HUES48 (cell line): ENCODE measurements around the gene CD84.
"Not testable (repeated sequence)": the region's sequence is repeated elsewhere in the genome, so short reads cannot be mapped to it uniquely, and the experiment has no call there.

ENCODE experiments used
- H3K27ac ChIP-seq: one replicate; pipeline ENCODE4 v1.7.0; 2013; ENCODE audit warnings: low read depth, low read length, inconsistent platforms
- H3K27me3 ChIP-seq: 2 replicates; pipeline ENCODE4 v1.6.1; 2013; ENCODE audit warnings: mild to moderate bottlenecking, low read length; ENCODE audit not compliant: control insufficient read depth, insufficient read depth
- H3K36me3 ChIP-seq: 2 replicates; pipeline ENCODE4 v1.6.1; 2013; ENCODE audit warnings: low read length; ENCODE audit not compliant: control insufficient read depth, insufficient read depth
- H3K4me1 ChIP-seq: 2 replicates; pipeline ENCODE4 v1.6.1; 2013; ENCODE audit warnings: mild to moderate bottlenecking, low read length; ENCODE audit not compliant: control insufficient read depth, insufficient read depth
- H3K4me3 ChIP-seq: 2 replicates; pipeline ENCODE4 v1.5.1; 2013; ENCODE audit warnings: mild to moderate bottlenecking, low read depth, low read length
- H3K9ac ChIP-seq: 2 replicates; pipeline ENCODE4 v1.6.1; 2013; ENCODE audit warnings: mild to moderate bottlenecking, low read depth, low read length, moderate library complexity
- H3K9me3 ChIP-seq: 2 replicates; pipeline ENCODE4 v1.6.1; 2013; ENCODE audit warnings: low read length; ENCODE audit not compliant: control insufficient read depth, insufficient read depth

CD84 gene

DNA sequence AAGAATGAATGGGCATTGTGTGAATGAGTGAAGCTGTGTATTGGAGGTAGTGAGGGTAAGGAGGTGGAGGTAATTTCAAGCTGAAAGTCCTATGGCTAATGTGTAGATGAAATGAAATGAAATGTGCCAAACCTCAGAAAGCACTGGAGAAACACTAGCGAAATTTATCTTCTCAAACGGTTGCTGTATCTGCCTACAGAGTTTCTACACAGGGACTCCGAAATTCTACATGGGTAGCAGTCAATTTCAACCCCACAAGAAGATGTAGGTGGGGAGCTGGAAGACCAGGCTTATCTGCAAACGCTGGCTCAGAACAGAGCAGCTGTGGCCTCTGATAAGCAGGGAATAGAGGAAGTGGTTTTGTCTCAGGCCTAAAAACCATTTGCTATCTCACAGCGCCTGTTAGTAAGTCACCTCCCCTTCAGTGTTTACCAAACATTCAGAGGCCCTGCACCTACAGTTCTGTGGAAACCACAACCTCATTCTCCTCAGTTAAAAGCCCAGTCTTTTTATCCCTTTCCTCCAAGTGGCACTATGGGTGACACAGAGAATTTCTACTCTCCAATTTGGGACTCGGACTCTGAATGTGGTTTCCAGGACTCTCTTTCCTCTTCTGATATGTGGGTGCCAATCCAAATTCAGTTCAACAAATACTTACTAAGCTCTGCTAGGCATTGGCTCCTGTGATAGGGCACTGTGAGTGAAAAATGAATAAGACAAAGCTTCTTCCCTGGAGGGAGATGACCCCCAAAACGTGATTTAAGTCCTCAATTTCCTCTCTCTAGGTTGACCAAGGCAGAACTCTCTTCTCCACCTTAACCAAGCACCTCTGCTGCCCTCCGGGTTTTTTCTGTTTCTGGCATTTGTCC lies 39.1 kb downstream of the CD84 start:
- no peaks in the 10 kb centered on the region for H3K27me3 ChIP-seq
- no peak overlapping the region for H3K9ac ChIP-seq
- H3K4me1 ChIP-seq = no peaks in the 10 kb centered on the region
- peak overlapping the region; percentile 1 for H3K27ac ChIP-seq
- H3K36me3 ChIP-seq = no peaks in the 10 kb centered on the region
- H3K4me3 ChIP-seq = no peak overlapping the region
- no peaks in the 10 kb centered on the region for H3K9me3 ChIP-seq

DNA sequence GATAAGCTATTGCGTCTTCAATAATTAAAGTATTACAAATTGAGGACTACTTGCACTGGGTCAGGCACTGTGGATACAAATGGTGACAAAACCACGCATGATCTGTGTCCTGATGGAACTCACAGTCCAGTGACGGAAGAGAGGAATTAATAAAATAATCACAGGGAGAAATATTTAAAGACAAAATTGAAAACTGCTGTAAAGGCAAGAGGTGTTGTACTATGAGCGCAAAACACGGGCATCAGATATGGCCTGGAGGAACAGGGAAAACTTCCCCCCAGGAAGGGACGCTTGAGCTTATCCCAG lies 39.7 kb downstream of the CD84 start:
- Histone ChIP-seq H3K9me3 (peaks cover 3% of the 10 kb centered on the region), H3K9ac (no peak overlapping the region), H3K4me3 (no peak overlapping the region), H3K27ac (peak overlapping the region; percentile 1), H3K4me1 (no peaks in the 10 kb centered on the region), H3K36me3 (no peaks in the 10 kb centered on the region), H3K27me3 (no peaks in the 10 kb centered on the region)

DNA sequence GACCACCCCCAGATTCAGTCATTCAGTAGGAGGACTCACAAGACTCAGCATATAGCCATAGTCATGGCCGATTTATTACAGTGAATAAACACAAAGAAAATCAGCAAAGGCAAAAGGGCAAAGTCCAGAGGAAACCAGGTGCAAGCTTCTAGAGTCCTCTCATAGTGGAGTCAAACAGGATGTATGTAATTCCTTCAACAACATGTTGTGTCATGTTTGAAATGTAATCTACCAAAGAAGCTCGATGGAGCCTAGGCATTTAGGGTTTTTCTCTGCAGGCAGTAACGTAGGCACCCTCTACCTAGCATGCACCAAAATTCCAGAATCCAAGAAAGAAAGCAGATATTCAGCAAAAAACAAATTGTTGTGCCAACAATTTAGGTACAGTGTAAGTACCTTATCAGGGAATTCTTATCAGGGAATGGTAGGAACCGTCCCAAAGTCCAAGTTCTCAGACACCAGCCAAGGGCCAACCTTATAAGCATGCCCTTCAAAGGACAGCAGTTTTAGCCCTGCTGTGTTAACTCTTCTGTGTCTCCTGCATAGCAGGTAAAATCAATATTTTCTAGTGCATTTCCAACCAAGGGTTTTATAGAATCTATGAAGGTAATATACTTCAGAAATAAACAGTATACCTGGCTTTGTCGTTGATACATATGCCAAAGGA lies 40.2 kb downstream of the CD84 start:
- Histone ChIP-seq H3K27ac (no peak overlapping the region), H3K9ac (no peak overlapping the region), H3K9me3 (peaks cover 8% of the 10 kb centered on the region), H3K36me3 (no peaks in the 10 kb centered on the region), H3K27me3 (no peaks in the 10 kb centered on the region), H3K4me1 (no peaks in the 10 kb centered on the region), H3K4me3 (no peak overlapping the region)

DNA sequence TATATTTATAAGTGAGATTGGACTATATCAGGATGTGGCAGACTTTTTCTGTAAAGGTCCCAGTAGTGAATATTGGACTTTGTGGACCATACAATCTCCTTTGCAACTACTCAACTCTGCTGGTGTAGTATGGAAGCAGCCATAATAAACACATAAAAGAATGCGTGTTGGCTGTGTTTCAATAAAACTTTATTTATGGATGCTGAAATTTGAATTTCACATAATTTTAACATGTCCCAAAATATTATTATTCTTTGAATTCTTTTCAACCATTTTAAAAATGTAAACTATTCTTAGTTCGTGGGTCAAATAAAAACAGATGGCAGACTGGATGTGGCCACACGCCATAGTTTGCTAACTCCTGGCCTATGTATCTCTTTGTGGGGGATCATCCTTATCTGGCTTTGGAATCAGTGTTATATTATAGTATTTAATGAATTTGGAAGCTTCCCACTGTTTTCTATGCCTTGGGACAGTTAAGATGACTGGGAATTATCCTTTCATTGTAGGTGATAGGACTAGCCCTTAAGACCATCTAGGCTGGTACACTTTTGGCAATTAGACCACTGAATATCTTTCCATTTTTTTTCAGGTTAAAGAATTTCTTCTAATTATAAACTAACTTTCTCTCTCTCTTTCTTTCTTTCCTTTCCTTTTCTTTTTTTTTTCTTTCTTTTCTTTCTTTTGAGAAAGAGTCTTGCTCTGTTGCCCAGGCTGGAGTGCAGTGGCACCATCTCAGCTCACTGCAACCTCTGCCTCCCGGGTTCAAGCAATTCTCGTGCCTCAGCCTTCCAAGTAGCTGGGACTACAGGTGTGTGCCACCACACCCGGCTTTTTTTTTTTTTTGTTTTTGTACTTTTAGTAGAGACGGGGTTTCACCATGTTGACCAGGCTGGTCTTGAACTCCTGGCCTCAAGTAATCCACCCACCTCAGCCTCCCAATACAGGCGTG lies 41.3 kb downstream of the CD84 start:
- H3K9me3 ChIP-seq = peaks cover 12% of the 10 kb centered on the region
- H3K27ac ChIP-seq = no peak overlapping the region
- no peak overlapping the region for H3K9ac ChIP-seq
- no peaks in the 10 kb centered on the region for H3K27me3 ChIP-seq
- no peaks in the 10 kb centered on the region for H3K36me3 ChIP-seq
- H3K4me1 ChIP-seq = no peaks in the 10 kb centered on the region
- H3K4me3 ChIP-seq = no peak overlapping the region

DNA sequence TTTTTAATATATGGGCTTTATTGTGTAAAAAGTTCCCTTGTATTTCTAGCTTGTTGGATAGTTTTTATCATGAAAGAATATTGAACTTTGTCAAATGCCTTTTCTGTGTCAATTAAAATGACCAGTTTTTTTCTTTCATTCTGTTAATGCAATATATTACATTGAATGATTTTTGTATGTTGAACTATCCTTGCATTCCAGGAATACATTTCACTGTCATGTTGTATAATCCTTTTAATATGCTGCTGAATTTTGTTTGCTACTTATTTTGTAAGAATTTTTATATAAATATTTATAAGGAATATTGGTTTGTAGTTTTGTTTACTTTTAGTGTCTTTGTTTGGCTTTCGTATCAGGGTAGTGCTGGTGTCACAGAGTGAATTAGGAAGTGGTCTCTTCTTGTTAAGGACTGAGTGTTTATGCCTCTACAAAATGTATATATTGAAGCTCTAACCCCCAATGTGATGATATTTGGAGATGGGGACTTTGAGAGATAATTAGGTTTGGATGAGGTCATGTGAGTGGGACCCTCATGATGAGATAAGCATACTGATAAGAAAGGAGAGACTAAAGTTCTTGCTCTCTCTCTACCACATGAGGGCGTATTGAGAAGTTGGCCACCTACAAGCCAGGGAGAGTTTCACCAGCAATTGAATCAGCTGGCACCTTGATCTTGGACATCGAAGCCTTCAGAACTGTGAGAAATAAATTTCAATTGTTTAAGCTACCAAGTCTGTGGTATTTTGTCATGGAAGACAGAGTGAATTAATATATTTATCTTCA lies 44.3 kb downstream of the CD84 start:
- Histone ChIP-seq H3K36me3 (no peaks in the 10 kb centered on the region), H3K27me3 (no peaks in the 10 kb centered on the region), H3K9ac (no peak overlapping the region), H3K4me1 (no peaks in the 10 kb centered on the region), H3K27ac (no peak overlapping the region), H3K9me3 (peaks cover 18% of the 10 kb centered on the region), H3K4me3 (no peak overlapping the region)

DNA sequence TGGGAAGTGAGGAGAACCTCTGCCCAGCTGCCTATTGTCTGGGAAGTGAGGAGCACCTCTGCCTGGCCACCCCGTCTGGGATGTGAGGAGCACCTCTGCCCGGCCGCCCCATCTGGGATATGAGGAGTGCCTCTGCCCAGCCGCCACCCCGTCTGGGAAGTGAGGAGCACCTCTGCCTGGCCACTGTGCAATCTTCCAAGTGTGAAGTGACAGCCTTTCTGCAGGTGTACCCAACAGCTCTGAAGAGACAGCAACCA lies 46.8 kb downstream of the CD84 start:
- not testable (repeated sequence) for H3K27me3 ChIP-seq, H3K9ac ChIP-seq, H3K4me3 ChIP-seq, H3K27ac ChIP-seq, H3K4me1 ChIP-seq, H3K36me3 ChIP-seq
- H3K9me3 ChIP-seq = peaks cover 18% of the 10 kb centered on the region

DNA sequence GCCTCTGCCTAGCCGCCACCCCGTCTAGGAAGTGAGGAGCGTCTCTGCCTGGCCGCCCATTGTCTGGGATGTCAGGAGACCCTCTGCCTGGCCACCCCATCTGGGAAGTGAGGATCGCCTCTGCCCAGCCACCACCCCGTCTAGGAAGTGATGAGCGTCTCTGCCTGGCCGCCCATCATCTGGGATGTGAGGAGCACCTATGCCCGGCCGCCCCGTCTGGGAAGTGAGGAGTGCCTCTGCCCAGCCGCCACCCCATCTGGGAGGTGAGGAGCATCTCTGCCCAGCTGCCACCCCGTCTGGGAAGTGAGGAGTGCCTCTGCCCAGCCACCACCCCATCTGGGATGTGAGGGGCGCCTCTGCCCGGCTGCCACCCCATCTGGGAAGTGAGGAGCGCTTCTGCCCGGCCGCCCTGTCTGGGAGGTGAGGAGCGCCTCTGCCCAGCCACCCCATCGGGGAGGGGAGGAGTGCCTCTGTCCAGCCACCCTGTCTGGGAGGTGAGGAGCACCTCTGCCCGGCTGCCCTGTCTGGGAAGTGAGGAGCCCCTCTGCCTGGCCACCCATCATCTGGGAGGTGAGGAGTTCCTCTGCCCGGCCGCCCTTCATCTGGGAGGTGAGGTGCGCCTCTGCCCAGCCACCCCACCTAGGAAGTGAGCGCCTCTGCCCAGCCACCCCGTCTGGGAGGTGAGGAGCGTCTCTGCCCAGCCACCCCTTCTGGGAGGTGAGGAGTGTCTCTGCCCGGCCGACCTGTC lies 47.3 kb downstream of the CD84 start:
- not testable (repeated sequence) for H3K4me1 ChIP-seq, H3K27ac ChIP-seq, H3K36me3 ChIP-seq, H3K27me3 ChIP-seq, H3K9ac ChIP-seq, H3K4me3 ChIP-seq
- H3K9me3 ChIP-seq = peaks cover 18% of the 10 kb centered on the region

DNA sequence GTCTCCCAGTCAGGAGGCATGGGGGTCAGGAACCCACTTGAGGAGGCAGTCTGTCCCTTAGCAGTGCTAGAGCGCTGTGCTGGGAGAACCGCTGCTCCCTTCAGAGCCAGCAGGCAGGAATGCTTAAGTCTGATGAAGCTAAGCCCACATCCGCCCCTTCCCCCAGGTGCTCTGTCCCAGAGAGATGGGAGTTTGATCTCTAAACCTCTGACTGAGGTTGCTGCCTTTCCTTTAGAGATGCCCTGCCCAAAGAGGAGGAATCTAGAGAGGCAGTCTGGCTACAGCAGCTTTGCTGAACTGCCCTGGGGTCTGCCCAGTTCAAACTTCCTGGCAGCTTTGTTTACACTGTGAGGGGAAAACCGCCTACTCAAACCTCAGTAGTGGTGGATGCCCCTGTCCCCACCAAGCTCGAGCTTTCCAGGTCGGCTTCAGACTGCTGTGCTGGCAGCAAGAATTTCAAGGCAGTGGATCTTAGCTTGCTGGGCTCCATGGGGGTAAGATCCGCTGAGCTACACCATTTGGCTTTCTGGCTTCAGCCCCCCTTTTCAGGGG lies 49.8 kb downstream of the CD84 start:
- H3K4me1 ChIP-seq, H3K36me3 ChIP-seq, H3K27me3 ChIP-seq, H3K4me3 ChIP-seq, H3K9ac ChIP-seq, H3K27ac ChIP-seq: not testable (repeated sequence)
- H3K9me3 ChIP-seq = peaks cover 14% of the 10 kb centered on the region

DNA sequence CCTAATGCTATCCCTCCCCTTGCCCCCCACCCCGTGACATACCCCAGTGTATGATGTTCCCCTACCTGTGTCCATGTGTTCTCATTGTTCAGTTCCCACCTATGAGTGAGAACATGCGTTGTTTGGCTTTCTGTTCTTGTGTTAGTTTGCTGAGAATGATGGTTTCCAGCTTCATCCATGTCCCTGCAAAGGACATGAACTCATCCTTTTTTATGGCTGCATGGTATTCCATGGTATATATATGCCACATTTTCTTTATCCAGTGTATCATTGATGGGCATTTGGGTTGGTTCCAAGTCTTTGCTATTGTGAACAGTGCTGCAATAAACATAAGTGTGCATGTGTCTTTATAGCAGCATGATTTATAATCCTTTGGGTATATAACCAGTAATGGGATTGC lies 55.5 kb downstream of the CD84 start:
- H3K9ac ChIP-seq, H3K27me3 ChIP-seq, H3K4me3 ChIP-seq, H3K27ac ChIP-seq, H3K36me3 ChIP-seq, H3K9me3 ChIP-seq: not testable (repeated sequence)
- H3K4me1 ChIP-seq = peaks cover 29% of the 10 kb centered on the region
